Spinal cord (tissue), 10 donors: ENCODE measurements around the gene PSMC5. TPM values are rescaled to one million over a fixed set of nuclear protein-coding genes. Genes with fewer than 3 reads are reported as not detected.

Source experiments
- DNase-seq, 6 donors: peaks; one replicate each; pipeline versions ENCODE4 v3.0.0 to v3.0.0-alpha.2; 2013 to 2015; ENCODE audit warnings: low spot score in 6 of 6, low read depth in 4 of 6
- H3K27ac ChIP-seq: one replicate; pipeline ENCODE4 v1.5.1; 2013; ENCODE audit warnings: low read depth, low read length, control low read depth
- H3K27me3 ChIP-seq: one replicate; pipeline ENCODE4 v1.6.1; 2013; ENCODE audit warnings: low read length; ENCODE audit not compliant: control insufficient read depth, insufficient read depth
- H3K36me3 ChIP-seq: one replicate; pipeline ENCODE4 v1.6.1; 2013; ENCODE audit warnings: low read length; ENCODE audit not compliant: control insufficient read depth, insufficient read depth
- H3K4me1 ChIP-seq: one replicate; pipeline ENCODE4 v1.6.1; 2013; ENCODE audit warnings: low read length; ENCODE audit not compliant: control insufficient read depth, insufficient read depth
- H3K4me3 ChIP-seq: one replicate; pipeline ENCODE4 v1.5.1; 2013; ENCODE audit warnings: low read depth, low read length, control low read depth
- H3K9me3 ChIP-seq: one replicate; pipeline ENCODE4 v1.6.1; 2013; ENCODE audit warnings: low read length; ENCODE audit not compliant: control insufficient read depth, insufficient read depth
- WGBS: methylation state at CpG from one replicate; pipeline ENCODE4 v1.1.5; 2013; ENCODE audit warnings: missing lambda C conversion rate; ENCODE audit not compliant: insufficient coverage; 5-methylcytosine and 5-hydroxymethylcytosine counted together
- polyA plus RNA-seq, 2 donors: library from polyadenylated mRNA; unstranded; fragments of 120-200 nt; gene quantifications; one replicate each; pipeline ENCODE4 v1.2.1, GENCODE V29; 2013; ENCODE audit not compliant: insufficient read length in 2 of 2
- total RNA-seq, 2 donors: library from RNA; depleted of rRNA in 1 of 2; stranded (reverse); fragments of 120-200 nt in 1 of 2; fragments of >200 nt in 1 of 2; gene quantifications; one replicate each; pipeline versions ENCODE4 v1.2.3 to v1.2.4, GENCODE V29; 2013 to 2014
- donor health status: healthy.

The PSMC5 gene
- total and polyA plus RNA-seq, 4 donors: 37.4 to 193 (median 118) TPM

DNA sequence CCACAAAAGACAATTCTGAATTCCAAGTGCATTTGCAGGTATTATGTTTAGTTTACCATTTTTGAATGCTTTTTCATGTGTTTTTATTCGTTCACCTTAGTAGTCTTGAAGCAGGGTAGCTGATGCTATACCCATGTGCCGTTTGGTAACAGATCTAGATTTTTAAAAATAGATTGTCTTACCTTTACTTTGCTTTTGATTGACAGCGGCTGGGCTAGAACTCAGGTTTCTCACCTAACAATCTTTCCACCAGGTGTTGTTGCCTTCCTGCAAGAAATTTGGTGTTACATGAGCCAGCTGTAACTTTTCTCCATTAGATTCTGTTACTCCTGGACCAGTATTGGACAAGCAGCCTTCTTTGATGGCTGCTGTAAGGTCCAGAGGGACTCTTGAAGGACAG, 1.7 kb downstream of the PSMC5 start:
- Histone ChIP-seq H3K27ac (no peak overlapping the region), H3K36me3 (peaks cover 65% of the 10 kb centered on the region), H3K4me3 (no peak overlapping the region), H3K9me3 (no peaks in the 10 kb centered on the region), H3K27me3 (no peaks in the 10 kb centered on the region), H3K4me1 (peaks cover 9% of the 10 kb centered on the region)
- DNase-seq: no peak
- 100% methylated on average over 1 of the region's 3 CpGs for WGBS

GRCh38 chr17:63830278-63830677, 3.0 kb downstream of the PSMC5 start:
- Histone ChIP-seq H3K27ac (no peak overlapping the region), H3K27me3 (no peaks in the 10 kb centered on the region), H3K36me3 (peaks cover 65% of the 10 kb centered on the region), H3K9me3 (no peaks in the 10 kb centered on the region), H3K4me1 (peaks cover 15% of the 10 kb centered on the region), H3K4me3 (no peak overlapping the region)
- 100% methylated on average over 1 of the region's 5 CpGs for WGBS
- no peak for DNase-seq

- WGBS: 80% methylated on average over 10 of the region's 15 CpGs
- H3K4me3 ChIP-seq: no peak overlapping the region
- H3K9me3 ChIP-seq: no peaks in the 10 kb centered on the region
- DNase-seq: no peak
- H3K27ac ChIP-seq: no peak overlapping the region
- no peaks in the 10 kb centered on the region for H3K27me3 ChIP-seq
- peaks cover 15% of the 10 kb centered on the region for H3K4me1 ChIP-seq
- peaks cover 69% of the 10 kb centered on the region for H3K36me3 ChIP-seq
Observed at GRCh38 chr17:63830904-63831491, 3.8 kb downstream of the PSMC5 start.

DNA sequence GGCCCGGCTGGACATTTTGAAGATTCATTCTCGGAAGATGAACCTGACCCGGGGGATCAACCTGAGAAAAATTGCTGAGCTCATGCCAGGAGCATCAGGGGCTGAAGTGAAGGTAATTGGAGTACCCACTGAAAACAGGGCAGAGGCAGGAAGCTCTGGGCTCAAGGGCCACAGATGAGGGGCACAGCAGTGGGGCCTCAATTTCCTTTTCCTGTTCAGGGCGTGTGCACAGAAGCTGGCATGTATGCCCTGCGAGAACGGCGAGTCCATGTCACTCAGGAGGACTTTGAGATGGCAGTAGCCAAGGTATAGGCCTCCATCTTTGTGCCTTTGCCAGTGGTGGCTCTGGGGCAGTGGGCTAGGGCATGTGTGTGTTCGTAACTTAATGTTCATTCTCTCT, 4.3 kb downstream of the PSMC5 start:
- Histone ChIP-seq H3K27me3 (no peaks in the 10 kb centered on the region), H3K4me1 (peaks cover 11% of the 10 kb centered on the region), H3K36me3 (peaks cover 73% of the 10 kb centered on the region), H3K4me3 (no peak overlapping the region), H3K27ac (no peak overlapping the region), H3K9me3 (no peaks in the 10 kb centered on the region)
- 91% methylated on average over 3 of the region's 8 CpGs for WGBS
- no peak for DNase-seq

DNA sequence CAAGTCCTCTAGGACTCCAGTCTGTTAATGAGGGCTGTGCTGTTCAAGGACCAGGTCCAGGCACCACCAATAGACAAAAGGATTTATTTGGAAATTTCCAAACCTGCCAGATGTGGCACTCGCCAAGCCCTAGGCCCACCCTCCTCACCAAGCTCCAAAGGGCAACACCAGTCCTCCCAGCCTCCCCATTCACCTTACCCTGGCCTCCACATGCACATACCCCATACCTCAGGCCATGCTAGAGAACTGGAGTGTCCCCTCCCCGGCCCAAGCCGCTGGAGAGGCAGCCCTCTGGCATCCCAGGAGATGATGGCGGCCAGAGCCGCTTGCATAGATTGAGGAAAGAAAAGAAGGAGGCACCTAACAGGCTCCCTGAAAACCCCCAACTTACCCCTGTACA, 4.8 kb downstream of the PSMC5 start:
- peaks cover 14% of the 10 kb centered on the region for H3K4me1 ChIP-seq
- no peaks in the 10 kb centered on the region for H3K27me3 ChIP-seq
- WGBS: 86% methylated on average over 1 of the region's 5 CpGs
- H3K9me3 ChIP-seq: no peaks in the 10 kb centered on the region
- H3K27ac ChIP-seq: no peak overlapping the region
- DNase-seq: no peak
- no peak overlapping the region for H3K4me3 ChIP-seq
- peaks cover 78% of the 10 kb centered on the region for H3K36me3 ChIP-seq

DNA sequence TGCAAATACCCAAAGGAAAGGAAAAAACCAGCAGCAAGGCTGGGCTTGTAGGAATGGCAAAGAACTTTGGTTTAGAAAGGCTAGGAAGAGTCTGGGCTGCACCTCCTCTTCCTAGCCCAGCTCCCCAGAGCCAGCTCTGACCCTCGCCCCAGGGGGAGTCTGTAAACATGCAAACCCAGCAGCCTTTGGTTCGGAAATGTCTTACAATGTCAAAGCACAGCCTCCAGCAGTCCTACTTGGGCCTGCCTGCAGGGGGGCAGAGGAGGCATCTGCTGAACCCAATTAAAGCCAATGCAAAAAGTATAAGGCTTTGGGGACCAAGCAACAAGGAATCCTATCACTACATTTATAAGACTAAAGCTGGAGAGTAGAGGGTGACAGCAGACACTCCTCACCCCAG, 5.2 kb downstream of the PSMC5 start:
- Histone ChIP-seq H3K4me1 (peaks cover 18% of the 10 kb centered on the region), H3K36me3 (peaks cover 82% of the 10 kb centered on the region), H3K27ac (no peak overlapping the region), H3K4me3 (no peak overlapping the region), H3K27me3 (no peaks in the 10 kb centered on the region), H3K9me3 (no peaks in the 10 kb centered on the region)
- WGBS: 71% methylated on average over 2 of the region's 2 CpGs
- no peak for DNase-seq

GRCh38 chr17:63833026-63833740, 6.0 kb downstream of the PSMC5 start:
- Histone ChIP-seq H3K4me3 (no peak overlapping the region), H3K4me1 (peaks cover 22% of the 10 kb centered on the region), H3K27ac (no peak overlapping the region), H3K27me3 (no peaks in the 10 kb centered on the region), H3K36me3 (peaks cover 90% of the 10 kb centered on the region), H3K9me3 (no peaks in the 10 kb centered on the region)
- DNase-seq: no peak
- 95% methylated on average over 14 of the region's 14 CpGs for WGBS

- no peak overlapping the region for H3K27ac ChIP-seq
- 94% methylated on average over 15 of the region's 15 CpGs for WGBS
Observed at GRCh38 chr17:63833741-63834373, 6.6 kb downstream of the PSMC5 start.

GRCh38 chr17:63834431-63835166, 7.4 kb downstream of the PSMC5 start:
- Histone ChIP-seq H3K9me3 (no peaks in the 10 kb centered on the region), H3K27ac (no peak overlapping the region), H3K27me3 (no peaks in the 10 kb centered on the region), H3K4me3 (no peak overlapping the region), H3K4me1 (peaks cover 36% of the 10 kb centered on the region), H3K36me3 (peaks cover 84% of the 10 kb centered on the region)
- 46% methylated on average over 10 of the region's 13 CpGs for WGBS
- DNase-seq: peak in 2 of 6 donors; percentile 52 to 76

More at GRCh38 chr17:63833741-63834373, 6.6 kb downstream of the PSMC5 start:
- Histone ChIP-seq H3K9me3 (no peaks in the 10 kb centered on the region), H3K27me3 (no peaks in the 10 kb centered on the region), H3K36me3 (peaks cover 90% of the 10 kb centered on the region), H3K4me3 (no peak overlapping the region), H3K4me1 (peaks cover 29% of the 10 kb centered on the region)
- no peak for DNase-seq
